ENCODE measurements around the gene JAK1. TPM values are rescaled to one million over a fixed set of nuclear protein-coding genes. Genes with fewer than 3 reads are reported as not detected.
"Not testable (repeated sequence)": the region's sequence is repeated elsewhere in the genome, so short reads cannot be mapped to it uniquely, and the experiment has no call there.

The JAK1 gene
- total and polyA plus RNA-seq, 3 donors from 2014 or later: 100 to 142 (median 117) TPM

- H3K9me3 ChIP-seq: no peaks in the 10 kb centered on the region
- H3K36me3 ChIP-seq (ENCODE audit: low read depth, missing control alignments): no peaks in the 10 kb centered on the region
- DNase-seq: no peak
- H3K27me3 ChIP-seq: no peaks in the 10 kb centered on the region
- H3K27ac ChIP-seq: peak overlapping the region; percentile 19 to 60
- peaks cover 11% of the 10 kb centered on the region for H3K4me1 ChIP-seq
- WGBS, 2 donors: 57 to 80% methylated on average over 9 of the region's 9 CpGs
- H3K4me3 ChIP-seq: no peak overlapping the region
- TF ChIP-seq POLR2A (IDR thresholded peaks at IDR 0.05): no peak
- no peak for TF ChIP-seq CTCF (IDR thresholded peaks at IDR 0.05)
- intact Hi-C loops (cut with DNase I; ENCODE audit: low total_unique reads): no loop called here
Measured at GRCh38 chr1:64934115-64934877, 32.1 kb downstream of the JAK1 start.

GRCh38 chr1:64933296-64934070, 32.9 kb downstream of the JAK1 start:
- WGBS, 2 donors: 43 to 51% methylated on average over 11 of the region's 11 CpGs
- peak; percentile 57 for DNase-seq
- TF ChIP-seq CTCF (IDR thresholded peaks at IDR 0.05): no peak
- TF ChIP-seq POLR2A (IDR thresholded peaks at IDR 0.05): no peak
- H3K9me3 ChIP-seq: no peaks in the 10 kb centered on the region
- no peak overlapping the region for H3K4me3 ChIP-seq
- intact Hi-C loops (cut with DNase I; ENCODE audit: low total_unique reads): no loop called here
- H3K27ac ChIP-seq: peak overlapping the region; percentile 19 to 60
- H3K36me3 ChIP-seq (ENCODE audit: low read depth, missing control alignments): no peaks in the 10 kb centered on the region
- peaks cover 11% of the 10 kb centered on the region for H3K4me1 ChIP-seq
- no peaks in the 10 kb centered on the region for H3K27me3 ChIP-seq

GRCh38 chr1:64932962-64933295, 33.4 kb downstream of the JAK1 start:
- TF ChIP-seq POLR2A (IDR thresholded peaks at IDR 0.05): no peak
- H3K9me3 ChIP-seq: no peaks in the 10 kb centered on the region
- H3K4me3 ChIP-seq: no peak overlapping the region
- peaks cover 11% of the 10 kb centered on the region for H3K4me1 ChIP-seq
- DNase-seq: no peak
- no peaks in the 10 kb centered on the region for H3K36me3 ChIP-seq (ENCODE audit: low read depth, missing control alignments)
- H3K27ac ChIP-seq: peak overlapping the region in 1 of 2 donors; percentile 11
- H3K27me3 ChIP-seq: no peaks in the 10 kb centered on the region
- 45 to 49% methylated on average over 4 of the region's 4 CpGs for WGBS, 2 donors
- intact Hi-C loops (cut with DNase I; ENCODE audit: low total_unique reads): no loop called here

- H3K4me3 ChIP-seq; H3K36me3 ChIP-seq (ENCODE audit: low read depth, missing control alignments); DNase-seq; H3K27ac ChIP-seq; H3K9me3 ChIP-seq; H3K27me3 ChIP-seq; intact Hi-C loops (cut with DNase I; ENCODE audit: low total_unique reads): not testable (repeated sequence)
- peaks cover 11% of the 10 kb centered on the region for H3K4me1 ChIP-seq
Measured at GRCh38 chr1:64930640-64931039, 35.7 kb downstream of the JAK1 start.

- Histone ChIP-seq H3K4me3 (no peak overlapping the region), H3K4me1 (peaks cover 8% of the 10 kb centered on the region), H3K9me3 (no peaks in the 10 kb centered on the region), H3K27ac (no peak overlapping the region), H3K36me3 (ENCODE audit: low read depth, missing control alignments) (no peaks in the 10 kb centered on the region), H3K27me3 (no peaks in the 10 kb centered on the region)
- DNase-seq: no peak
- TF ChIP-seq POLR2A (IDR thresholded peaks at IDR 0.05) (no peak), CTCF (IDR thresholded peaks at IDR 0.05) (no peak)
- intact Hi-C loops (cut with DNase I; ENCODE audit: low total_unique reads): no loop called here
Measured at GRCh38 chr1:64929221-64929620, 37.1 kb downstream of the JAK1 start.
